Measurements from ENCODE around the gene C14orf132. TPM values are rescaled to one million over a fixed set of nuclear protein-coding genes. Genes with fewer than 3 reads are reported as not detected.

C14orf132 gene
- total RNA-seq, 2 donors from 2014 or later, result 12.3 to 21.9 TPM

DNA sequence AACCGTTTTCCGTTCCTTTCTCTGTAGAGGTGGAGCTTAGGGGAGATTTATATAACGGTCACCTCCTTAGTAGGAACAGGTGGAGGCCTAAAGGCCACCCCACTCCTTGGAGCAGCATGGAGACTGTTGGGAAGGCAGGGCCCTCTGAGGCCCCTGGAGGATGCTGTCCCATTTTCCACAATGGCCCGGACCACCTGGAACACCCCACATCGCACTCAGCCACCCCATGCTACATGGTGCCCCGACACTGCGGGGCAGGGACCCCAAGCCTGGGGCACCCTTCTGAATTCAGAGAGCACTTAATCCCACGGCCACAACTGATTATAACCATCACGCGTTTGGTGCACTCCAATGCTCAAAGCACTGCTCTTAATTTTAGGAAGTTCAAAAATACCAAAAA lies 41.4 kb downstream of the C14orf132 start:
- H3K4me3 Mint-ChIP-seq, result no peak overlapping the region
- TF ChIP-seq, protein P1, sequence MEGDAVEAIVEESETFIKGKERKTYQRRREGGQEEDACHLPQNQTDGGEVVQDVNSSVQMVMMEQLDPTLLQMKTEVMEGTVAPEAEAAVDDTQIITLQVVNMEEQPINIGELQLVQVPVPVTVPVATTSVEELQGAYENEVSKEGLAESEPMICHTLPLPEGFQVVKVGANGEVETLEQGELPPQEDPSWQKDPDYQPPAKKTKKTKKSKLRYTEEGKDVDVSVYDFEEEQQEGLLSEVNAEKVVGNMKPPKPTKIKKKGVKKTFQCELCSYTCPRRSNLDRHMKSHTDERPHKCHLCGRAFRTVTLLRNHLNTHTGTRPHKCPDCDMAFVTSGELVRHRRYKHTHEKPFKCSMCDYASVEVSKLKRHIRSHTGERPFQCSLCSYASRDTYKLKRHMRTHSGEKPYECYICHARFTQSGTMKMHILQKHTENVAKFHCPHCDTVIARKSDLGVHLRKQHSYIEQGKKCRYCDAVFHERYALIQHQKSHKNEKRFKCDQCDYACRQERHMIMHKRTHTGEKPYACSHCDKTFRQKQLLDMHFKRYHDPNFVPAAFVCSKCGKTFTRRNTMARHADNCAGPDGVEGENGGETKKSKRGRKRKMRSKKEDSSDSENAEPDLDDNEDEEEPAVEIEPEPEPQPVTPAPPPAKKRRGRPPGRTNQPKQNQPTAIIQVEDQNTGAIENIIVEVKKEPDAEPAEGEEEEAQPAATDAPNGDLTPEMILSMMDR (conservative IDR thresholded peaks at IDR 0.05), result no peak
- H3K4me1 Mint-ChIP-seq, result no peaks in the 10 kb centered on the region
- Histone ChIP-seq H3K36me3 (ENCODE audit: control insufficient read depth, insufficient read depth, low read length) (no peaks in the 10 kb centered on the region), H3K9ac (ENCODE audit: extremely low read depth, low read length, poor library complexity, severe bottlenecking) (no peak overlapping the region), H3K9me3 (ENCODE audit: control insufficient read depth, low read length) (peaks cover 15% of the 10 kb centered on the region), H3K4me1 (ENCODE audit: control insufficient read depth, insufficient read depth, low read length) (no peaks in the 10 kb centered on the region), H3K27me3 (ENCODE audit: control insufficient read depth, insufficient read depth, low read length, poor library complexity, severe bottlenecking) (no peaks in the 10 kb centered on the region), H3K4me3 (ENCODE audit: low read length) (no peak overlapping the region), H3K27ac (ENCODE audit: low read depth, low read length) (no peak overlapping the region)
- H3K36me3 Mint-ChIP-seq (ENCODE audit: low read depth), result peaks cover 5% of the 10 kb centered on the region
- no peak for DNase-seq
- no peaks in the 10 kb centered on the region for H3K27me3 Mint-ChIP-seq (ENCODE audit: insufficient read depth)
- H3K27ac Mint-ChIP-seq, result no peak overlapping the region
- 84 to 93% methylated on average over 5 to 10 of the region's 10 CpGs for WGBS, 2 experiments (ENCODE audit: insufficient coverage in 1 of 2, insufficient read length in 1 of 2)
- H3K9me3 Mint-ChIP-seq, result no peaks in the 10 kb centered on the region

DNA sequence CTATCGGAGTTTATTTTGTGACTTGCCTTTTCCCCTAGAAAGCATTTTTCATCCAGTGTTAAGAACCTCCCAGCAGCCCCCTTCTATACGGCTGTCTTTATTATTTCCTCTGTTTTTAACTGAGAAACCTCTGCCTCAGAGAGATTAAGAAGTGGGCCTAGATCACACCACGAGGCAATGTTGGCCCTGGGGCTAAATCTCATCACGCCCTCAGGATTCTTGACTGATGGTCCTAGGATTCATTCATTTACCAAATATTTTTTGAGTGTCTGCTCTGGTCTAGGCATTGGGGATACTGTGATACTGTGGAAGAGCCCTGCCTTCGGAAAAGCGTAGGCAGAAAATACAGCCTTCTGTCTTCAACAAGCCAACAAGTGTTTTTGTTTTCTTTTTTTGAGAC lies 42.1 kb downstream of the C14orf132 start:
- H3K27ac Mint-ChIP-seq, result no peak overlapping the region
- peaks cover 5% of the 10 kb centered on the region for H3K36me3 Mint-ChIP-seq (ENCODE audit: low read depth)
- no peaks in the 10 kb centered on the region for H3K9me3 Mint-ChIP-seq
- Histone ChIP-seq H3K4me1 (ENCODE audit: control insufficient read depth, insufficient read depth, low read length) (no peaks in the 10 kb centered on the region), H3K27ac (ENCODE audit: low read depth, low read length) (no peak overlapping the region), H3K9ac (ENCODE audit: extremely low read depth, low read length, poor library complexity, severe bottlenecking) (no peak overlapping the region), H3K9me3 (ENCODE audit: control insufficient read depth, low read length) (peaks cover 15% of the 10 kb centered on the region), H3K27me3 (ENCODE audit: control insufficient read depth, insufficient read depth, low read length, poor library complexity, severe bottlenecking) (no peaks in the 10 kb centered on the region), H3K4me3 (ENCODE audit: low read length) (no peak overlapping the region), H3K36me3 (ENCODE audit: control insufficient read depth, insufficient read depth, low read length) (no peaks in the 10 kb centered on the region)
- no peaks in the 10 kb centered on the region for H3K27me3 Mint-ChIP-seq (ENCODE audit: insufficient read depth)
- TF ChIP-seq, protein P1 (conservative IDR thresholded peaks at IDR 0.05), result no peak
- no peak overlapping the region for H3K4me3 Mint-ChIP-seq
- 89 to 94% methylated on average over 2 to 6 of the region's 6 CpGs for WGBS, 2 experiments (ENCODE audit: insufficient coverage in 1 of 2, insufficient read length in 1 of 2)
- no peak for DNase-seq
- no peaks in the 10 kb centered on the region for H3K4me1 Mint-ChIP-seq

DNA sequence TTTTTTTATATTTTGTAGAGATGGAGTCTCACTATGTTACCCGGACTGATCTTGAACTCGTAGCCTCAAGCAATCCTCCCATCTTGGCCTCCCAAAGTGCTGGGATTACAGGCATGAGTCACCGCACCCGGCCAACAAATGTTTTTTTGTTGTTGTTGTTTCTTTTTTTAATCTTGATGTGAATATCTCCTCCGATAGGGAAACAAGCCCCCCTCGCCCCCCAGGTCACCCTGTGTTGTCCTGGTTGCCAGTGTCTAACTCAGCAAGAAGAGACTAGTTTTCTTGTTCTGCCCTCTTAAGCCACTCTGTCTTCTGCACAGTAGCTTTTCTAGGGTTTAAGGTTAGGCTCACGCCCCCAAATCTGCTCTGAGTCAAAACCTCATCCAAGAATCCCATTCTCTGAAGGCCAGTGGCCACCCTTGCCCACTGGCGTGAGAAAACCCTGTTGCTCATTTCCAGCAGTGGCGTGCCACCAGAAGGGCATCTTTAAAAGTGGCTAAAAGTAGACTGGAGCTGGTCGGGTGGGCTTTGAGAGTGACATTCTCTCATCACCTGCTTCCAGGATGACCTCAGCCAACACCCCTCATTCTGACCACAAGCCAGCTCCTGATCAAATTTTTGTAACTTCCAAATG lies 42.7 kb downstream of the C14orf132 start:
- Histone ChIP-seq H3K9me3 (ENCODE audit: control insufficient read depth, low read length) (peaks cover 15% of the 10 kb centered on the region), H3K4me1 (ENCODE audit: control insufficient read depth, insufficient read depth, low read length) (no peaks in the 10 kb centered on the region), H3K27me3 (ENCODE audit: control insufficient read depth, insufficient read depth, low read length, poor library complexity, severe bottlenecking) (no peaks in the 10 kb centered on the region), H3K4me3 (ENCODE audit: low read length) (no peak overlapping the region), H3K36me3 (ENCODE audit: control insufficient read depth, insufficient read depth, low read length) (peaks cover under 1% of the 10 kb centered on the region), H3K27ac (ENCODE audit: low read depth, low read length) (no peak overlapping the region), H3K9ac (ENCODE audit: extremely low read depth, low read length, poor library complexity, severe bottlenecking) (no peak overlapping the region)
- Mint-ChIP-seq H3K27me3 (ENCODE audit: insufficient read depth) (no peaks in the 10 kb centered on the region), H3K27ac (no peak overlapping the region), H3K36me3 (ENCODE audit: low read depth) (peaks cover 5% of the 10 kb centered on the region), H3K4me1 (no peaks in the 10 kb centered on the region), H3K4me3 (no peak overlapping the region), H3K9me3 (no peaks in the 10 kb centered on the region)
- 97% methylated on average over 4 to 10 of the region's 10 CpGs for WGBS, 2 experiments (ENCODE audit: insufficient coverage in 1 of 2, insufficient read length in 1 of 2)
- TF ChIP-seq, protein P1 (conservative IDR thresholded peaks at IDR 0.05), result no peak
- DNase-seq, result no peak

Measured in endodermal cell (in vitro differentiated cells).